Lower leg skin (tissue), 4 donors: ENCODE measurements around the gene PON3. TPM values are rescaled to one million over a fixed set of nuclear protein-coding genes. Genes with fewer than 3 reads are reported as not detected.

Source experiments
- DNase-seq, 2 donors: peaks; one replicate each; pipeline ENCODE4 v3.0.0-alpha.2; 2019; ENCODE audit warnings: low spot score in 2 of 2
- H3K4me3 ChIP-seq: fragments of 200-600 bp; sonication (generic); 2 replicates; pipeline ENCODE4 v1.5.1; 2017; ENCODE audit warnings: mild to moderate bottlenecking, low read depth; ENCODE audit not compliant: poor library complexity, severe bottlenecking
- CTCF ChIP-seq, 3 donors: fragments of 450-650 bp; IDR thresholded peaks; one replicate each; pipeline ENCODE4 v1.5.1; 2016; ENCODE audit warnings: antibody characterized with exemption in 3 of 3, mild to moderate bottlenecking in 3 of 3, moderate library complexity in 2 of 3
- POLR2A ChIP-seq, 2 donors: fragments of 450-650 bp; IDR thresholded peaks; one replicate each; pipeline ENCODE4 v1.6.1; 2016 to 2017; ENCODE audit warnings: antibody characterized with exemption in 2 of 2, mild to moderate bottlenecking in 1 of 2, moderate library complexity in 1 of 2
- WGBS, 2 donors: methylation state at CpG; one replicate each; pipeline ENCODE4 v1.1.5; 2018; 5-methylcytosine and 5-hydroxymethylcytosine counted together
- intact Hi-C: fragments of 100-400 bp; cut with DNase I; formaldehyde crosslinking; loops from one replicate; pipeline ENCODE4 v1.15.0; 2023; ENCODE audit warnings: low total_unique reads
- total RNA-seq, 4 donors: library from RNA; depleted of rRNA; stranded (reverse); fragments of >200 nt; gene quantifications; one replicate each; pipeline ENCODE4 v1.1.0, GENCODE V29; 2016

The PON3 gene
- total RNA-seq, 4 donors from 2014 or later: 10.5 to 15.9 (median 13.9) TPM

DNA sequence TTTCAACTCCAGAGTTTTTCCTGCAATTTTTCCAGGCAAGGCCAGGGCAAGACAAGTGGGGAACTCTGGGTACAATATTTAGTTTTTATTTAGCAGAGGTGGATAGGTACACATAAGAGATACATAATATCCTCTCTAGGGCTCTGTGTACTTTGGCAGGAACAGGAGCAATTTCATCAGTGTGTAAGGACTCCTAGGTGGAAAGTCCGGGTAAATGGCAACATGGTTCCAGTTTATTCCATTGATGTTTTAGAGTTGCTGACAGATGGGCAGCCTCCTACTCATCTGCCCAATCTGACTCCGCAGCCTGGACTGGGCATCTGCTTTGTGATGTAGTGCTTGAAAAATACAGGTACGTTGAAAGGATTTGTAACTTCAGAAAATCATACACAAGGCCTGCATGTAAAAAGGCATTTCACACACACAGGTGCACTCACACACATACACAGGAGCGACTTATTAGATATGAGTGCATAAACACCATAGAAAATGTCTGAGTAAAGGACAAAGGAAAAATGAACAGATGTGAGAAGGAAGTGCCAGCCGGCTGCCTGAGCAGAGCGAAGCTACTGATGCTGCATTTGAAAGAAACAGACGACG, 77.6 kb downstream of the PON3 start:
- no peak for DNase-seq
- TF ChIP-seq CTCF (IDR thresholded peaks at IDR 0.05) (no peak), POLR2A (IDR thresholded peaks at IDR 0.05) (no peak)
- H3K4me3 ChIP-seq: no peak overlapping the region
- intact Hi-C loops: no loop called here
- 81 to 85% methylated on average over 8 of the region's 8 CpGs for WGBS, 2 donors

DNA sequence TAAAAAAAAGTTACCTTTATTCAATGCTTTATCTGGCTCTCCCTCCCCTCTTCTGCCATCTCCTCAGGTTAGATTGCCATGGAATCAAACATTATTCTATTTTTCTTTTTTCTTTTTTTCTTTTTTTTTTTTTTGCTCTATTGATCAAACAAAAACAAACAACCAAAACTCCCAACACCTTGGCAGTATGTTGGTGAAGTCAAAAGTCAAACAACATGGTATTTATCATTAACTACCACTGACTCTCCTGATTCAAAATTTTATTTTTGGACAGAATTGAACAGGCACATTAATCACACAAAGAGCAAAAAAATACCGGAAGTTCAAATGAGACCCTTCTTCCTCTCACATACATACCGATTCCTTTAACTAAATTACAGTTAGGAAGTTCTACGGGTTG, 78.2 kb downstream of the PON3 start:
- WGBS, 2 donors: 83% methylated on average over 3 of the region's 3 CpGs
- no peak for DNase-seq
- intact Hi-C loops: no loop called here
- H3K4me3 ChIP-seq: no peak overlapping the region
- TF ChIP-seq CTCF (IDR thresholded peaks at IDR 0.05) (no peak), POLR2A (IDR thresholded peaks at IDR 0.05) (no peak)

- H3K4me3 ChIP-seq: no peak overlapping the region
- WGBS, 2 donors: 38 to 41% methylated on average over 2 of the region's 2 CpGs
- TF ChIP-seq POLR2A (IDR thresholded peaks at IDR 0.05) (no peak), CTCF (IDR thresholded peaks at IDR 0.05) (no peak)
- no peak for DNase-seq
- intact Hi-C loops: no loop called here
Measured at GRCh38 chr7:95317546-95317945, 78.6 kb downstream of the PON3 start.

DNA sequence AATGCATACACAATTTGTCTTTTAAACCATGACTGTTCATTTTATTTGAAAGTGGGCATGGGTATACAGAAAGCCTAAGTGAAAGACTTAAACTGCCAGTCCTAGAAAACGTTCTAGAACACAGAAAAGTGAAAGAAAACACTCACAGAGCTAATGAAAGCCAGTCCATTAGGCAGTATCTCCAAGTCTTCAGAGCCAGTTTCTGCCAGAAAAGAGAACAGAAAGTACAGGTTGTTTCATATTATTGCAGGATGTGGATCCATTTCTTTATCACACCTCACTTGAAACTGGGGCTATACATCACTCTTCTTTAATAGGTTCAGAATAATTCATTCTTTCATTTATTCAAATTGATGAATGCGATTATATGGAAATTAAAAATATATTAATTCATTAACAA, 79.6 kb downstream of the PON3 start:
- WGBS, 2 donors: 79 to 82% methylated on average over 2 of the region's 2 CpGs
- intact Hi-C loops: no loop called here

DNA sequence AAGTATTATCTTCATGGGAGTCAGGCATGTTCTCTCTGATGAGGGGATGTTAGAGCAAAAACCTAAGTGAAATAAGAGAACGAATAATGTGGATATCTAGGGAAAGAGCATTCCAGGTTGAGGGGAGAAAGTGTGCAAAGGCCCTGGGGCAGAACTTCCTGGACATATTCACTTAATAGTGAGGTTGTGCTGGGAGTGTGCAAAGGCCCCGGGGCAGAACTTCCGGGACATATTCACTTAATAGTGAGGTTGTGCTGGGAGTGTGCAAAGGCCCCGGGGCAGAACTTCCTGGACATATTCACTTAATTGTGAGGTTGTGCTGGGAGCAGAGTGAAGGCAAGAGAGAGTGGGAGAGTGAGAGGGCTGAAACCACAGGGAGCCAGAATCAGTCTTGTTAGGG, 83.6 kb downstream of the PON3 start:
- DNase-seq: no peak
- WGBS, 2 donors: 87 to 96% methylated on average over 4 of the region's 4 CpGs
- TF ChIP-seq POLR2A (IDR thresholded peaks at IDR 0.05) (no peak), CTCF (IDR thresholded peaks at IDR 0.05) (no peak)
- H3K4me3 ChIP-seq: no peak overlapping the region
- intact Hi-C loops: no loop called here

More for the DNA sequence above, 79.6 kb downstream of the PON3 start:
- no peak for DNase-seq
- H3K4me3 ChIP-seq: no peak overlapping the region
- no peak for TF ChIP-seq POLR2A (IDR thresholded peaks at IDR 0.05)
- no peak for TF ChIP-seq CTCF (IDR thresholded peaks at IDR 0.05)

DNA sequence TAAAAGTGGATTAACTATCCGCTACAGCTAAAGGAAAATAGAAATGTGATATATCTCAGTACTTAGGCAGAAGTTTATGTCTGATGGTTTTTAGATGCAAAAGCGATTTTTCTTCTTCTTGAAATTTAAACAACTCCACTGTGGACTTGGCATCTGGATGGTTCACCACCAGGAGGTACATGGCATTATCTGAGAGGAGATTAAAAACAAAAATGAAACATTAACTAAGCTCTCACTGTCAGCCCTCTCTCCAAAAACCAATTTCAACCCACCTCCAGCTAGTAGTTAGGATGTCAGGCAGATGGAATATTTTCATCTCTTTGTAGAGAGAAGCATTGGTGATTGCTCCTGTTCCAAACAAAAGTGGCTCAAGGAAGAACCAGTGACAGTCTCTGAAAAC, 84.8 kb downstream of the PON3 start:
- no peak for DNase-seq
- WGBS, 2 donors: 90 to 93% methylated on average over 2 of the region's 2 CpGs
- TF ChIP-seq POLR2A (IDR thresholded peaks at IDR 0.05): no peak
- no peak for TF ChIP-seq CTCF (IDR thresholded peaks at IDR 0.05)
- H3K4me3 ChIP-seq: no peak overlapping the region
- intact Hi-C loops: no loop called here
